ENCODE measurements around the gene RILPL2. TPM values are rescaled to one million over a fixed set of nuclear protein-coding genes. Genes with fewer than 3 reads are reported as not detected.

The RILPL2 gene
- total and polyA plus RNA-seq, 11 donors: 1.6 to 3.4 (median 2.2) TPM

DNA sequence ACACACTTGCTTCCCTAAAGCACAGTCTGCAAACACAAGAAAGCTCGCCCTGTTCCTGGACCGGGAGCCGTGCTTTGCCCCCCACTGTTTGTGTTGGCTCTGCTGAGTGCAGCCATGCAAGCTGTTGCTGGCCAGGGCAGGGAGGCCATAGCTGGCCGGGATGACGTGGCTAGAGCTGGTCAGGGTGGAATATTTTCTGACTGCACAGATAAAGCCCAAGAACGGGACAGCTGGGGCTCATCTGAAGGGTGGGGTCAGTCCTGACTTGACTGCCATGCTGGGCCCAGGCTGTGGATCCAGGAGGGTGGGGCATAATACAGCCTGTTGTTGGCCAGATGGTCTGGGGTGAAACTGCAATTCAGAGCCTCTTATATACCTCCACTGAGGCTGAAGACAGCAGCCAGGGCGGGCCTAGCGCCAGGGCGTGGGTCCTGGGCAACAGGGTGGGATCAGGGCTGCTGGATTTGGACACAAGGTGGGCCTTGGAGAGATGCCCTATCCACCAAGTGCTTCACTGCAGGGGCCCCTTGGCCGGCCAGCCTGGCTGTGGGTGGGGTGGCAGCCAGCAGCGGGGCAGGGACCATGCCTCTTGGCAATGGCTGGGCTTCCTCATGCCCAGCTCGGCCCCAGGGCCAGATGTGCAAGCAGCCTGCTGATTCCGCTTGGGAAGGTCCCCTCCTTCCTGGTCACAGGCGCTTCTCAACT lies 37.8 kb downstream of the RILPL2 start:
- intact Hi-C loops (cut with DNase I): no loop called here
- peaks cover 0 to 29% (median 16%) of the 10 kb centered on the region in 12 donors for H3K4me1 ChIP-seq
- peak overlapping the region in 11 of 12 donors; percentile 8 to 75 (median 64) for H3K27ac ChIP-seq
- no peaks in the 10 kb centered on the region for H3K9me3 ChIP-seq
- 50 to 61% (median 56%) methylated on average over 9 to 14 of the region's 14 CpGs for WGBS, 4 donors
- peaks cover 4 to 95% (median 77%) of the 10 kb centered on the region in 9 donors for H3K36me3 ChIP-seq
- ATAC-seq: peak; percentile 55 to 88 (median 80)
- H3K27me3 ChIP-seq: no peaks in the 10 kb centered on the region
- TF ChIP-seq, protein P1, sequence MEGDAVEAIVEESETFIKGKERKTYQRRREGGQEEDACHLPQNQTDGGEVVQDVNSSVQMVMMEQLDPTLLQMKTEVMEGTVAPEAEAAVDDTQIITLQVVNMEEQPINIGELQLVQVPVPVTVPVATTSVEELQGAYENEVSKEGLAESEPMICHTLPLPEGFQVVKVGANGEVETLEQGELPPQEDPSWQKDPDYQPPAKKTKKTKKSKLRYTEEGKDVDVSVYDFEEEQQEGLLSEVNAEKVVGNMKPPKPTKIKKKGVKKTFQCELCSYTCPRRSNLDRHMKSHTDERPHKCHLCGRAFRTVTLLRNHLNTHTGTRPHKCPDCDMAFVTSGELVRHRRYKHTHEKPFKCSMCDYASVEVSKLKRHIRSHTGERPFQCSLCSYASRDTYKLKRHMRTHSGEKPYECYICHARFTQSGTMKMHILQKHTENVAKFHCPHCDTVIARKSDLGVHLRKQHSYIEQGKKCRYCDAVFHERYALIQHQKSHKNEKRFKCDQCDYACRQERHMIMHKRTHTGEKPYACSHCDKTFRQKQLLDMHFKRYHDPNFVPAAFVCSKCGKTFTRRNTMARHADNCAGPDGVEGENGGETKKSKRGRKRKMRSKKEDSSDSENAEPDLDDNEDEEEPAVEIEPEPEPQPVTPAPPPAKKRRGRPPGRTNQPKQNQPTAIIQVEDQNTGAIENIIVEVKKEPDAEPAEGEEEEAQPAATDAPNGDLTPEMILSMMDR (IDR thresholded peaks at IDR 0.05): no peak
- no peak for TF ChIP-seq POLR2A (IDR thresholded peaks at IDR 0.05)
- no peak overlapping the region for H3K4me3 ChIP-seq
- DNase-seq: peak; percentile 23 to 79 (median 74)

DNA sequence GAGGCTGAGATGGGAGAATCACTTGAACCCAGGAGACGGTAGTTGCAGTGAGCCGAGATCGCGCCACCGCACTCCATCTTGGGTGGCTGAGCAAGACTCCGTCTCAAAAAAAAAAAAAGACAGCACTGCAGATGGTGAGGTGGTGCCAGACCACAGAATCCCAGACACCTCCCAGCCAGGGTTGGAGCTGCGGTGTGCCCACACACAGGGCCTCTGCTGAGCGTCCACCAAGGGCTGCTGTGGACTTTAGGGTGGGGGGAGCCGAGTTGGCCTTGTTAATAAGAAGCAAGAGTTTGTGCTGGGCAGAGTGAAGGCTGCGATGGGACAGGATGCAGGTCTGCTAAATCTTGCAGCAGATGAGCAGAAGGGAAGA lies 38.3 kb downstream of the RILPL2 start:
- ATAC-seq: no peak
- Histone ChIP-seq H3K9me3 (no peaks in the 10 kb centered on the region), H3K36me3 (peaks cover 4 to 95% (median 77%) of the 10 kb centered on the region in 9 donors), H3K4me1 (peaks cover 0 to 29% (median 16%) of the 10 kb centered on the region in 12 donors), H3K4me3 (no peak overlapping the region), H3K27ac (peak overlapping the region in 9 of 12 donors; percentile 8 to 75 (median 52)), H3K27me3 (no peaks in the 10 kb centered on the region)
- DNase-seq: no peak
- 85 to 91% (median 88%) methylated on average over 10 of the region's 10 CpGs for WGBS, 4 donors
- TF ChIP-seq POLR2A (IDR thresholded peaks at IDR 0.05): no peak
- TF ChIP-seq, protein P1 (IDR thresholded peaks at IDR 0.05): no peak
- intact Hi-C loops (cut with DNase I): no loop called here

DNA sequence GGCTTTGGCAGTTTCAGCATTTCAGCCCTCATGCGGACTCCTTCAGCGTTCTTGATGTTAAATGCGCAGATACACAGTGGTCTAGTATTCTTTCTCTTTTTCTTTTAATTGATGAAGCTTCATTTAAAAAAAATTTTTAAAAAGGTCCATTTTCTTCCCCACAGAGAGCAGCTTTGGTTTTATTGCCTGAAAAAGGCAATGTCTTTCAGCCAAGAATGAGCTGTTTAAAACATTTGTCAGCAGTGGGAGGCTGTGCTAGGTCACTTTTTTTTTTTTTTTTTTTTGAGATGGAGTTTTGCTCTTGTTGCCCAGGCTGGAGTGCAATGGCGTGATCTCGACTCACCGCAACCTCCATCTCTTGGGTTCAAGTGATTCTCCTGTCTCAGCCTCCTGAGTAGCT lies 39.1 kb downstream of the RILPL2 start:
- peaks cover 0 to 31% (median 16%) of the 10 kb centered on the region in 12 donors for H3K4me1 ChIP-seq
- TF ChIP-seq, protein P1 (IDR thresholded peaks at IDR 0.05): no peak
- no peak for TF ChIP-seq POLR2A (IDR thresholded peaks at IDR 0.05)
- H3K27me3 ChIP-seq: no peaks in the 10 kb centered on the region
- H3K36me3 ChIP-seq: peaks cover 4 to 95% (median 77%) of the 10 kb centered on the region in 9 donors
- no peak overlapping the region for H3K4me3 ChIP-seq
- intact Hi-C loops (cut with DNase I): no loop called here
- H3K9me3 ChIP-seq: no peaks in the 10 kb centered on the region
- ATAC-seq (no peak), DNase-seq (no peak)
- H3K27ac ChIP-seq: peak overlapping the region in 2 of 12 donors; percentile 2 to 43
- 93 to 95% (median 95%) methylated on average over 6 of the region's 6 CpGs for WGBS, 4 donors

DNA sequence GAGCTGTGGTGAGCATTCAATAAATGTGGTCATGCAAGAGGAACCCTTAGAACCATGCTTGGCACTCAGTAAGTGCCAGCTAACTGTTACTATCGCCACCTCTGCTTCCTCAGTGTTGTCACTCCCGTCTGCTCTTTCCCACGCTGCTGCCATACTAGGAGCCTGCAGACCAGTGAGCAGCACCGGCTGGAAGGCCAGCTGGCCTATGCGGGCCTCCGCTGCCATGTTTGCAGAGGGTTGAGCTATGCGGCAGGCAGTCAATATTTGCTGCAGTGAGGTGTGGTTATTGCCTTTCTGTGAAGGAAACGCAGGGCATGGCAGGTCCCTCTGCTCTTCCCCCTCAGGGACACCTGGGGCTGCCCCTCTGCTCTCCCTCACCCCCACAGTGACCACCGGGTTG lies 39.5 kb downstream of the RILPL2 start:
- Histone ChIP-seq H3K27me3 (no peaks in the 10 kb centered on the region), H3K36me3 (peaks cover 4 to 95% (median 77%) of the 10 kb centered on the region in 9 donors), H3K4me3 (no peak overlapping the region), H3K27ac (peak overlapping the region in 2 of 12 donors; percentile 2 to 19), H3K4me1 (peaks cover 0 to 33% (median 16%) of the 10 kb centered on the region in 12 donors), H3K9me3 (no peaks in the 10 kb centered on the region)
- WGBS, 4 donors: 87 to 89% (median 88%) methylated on average over 9 of the region's 9 CpGs
- DNase-seq (no peak), ATAC-seq (no peak)
- intact Hi-C loops (cut with DNase I): no loop called here
- no peak for TF ChIP-seq POLR2A (IDR thresholded peaks at IDR 0.05)
- TF ChIP-seq, protein P1 (IDR thresholded peaks at IDR 0.05): no peak
